Measurements from ENCODE around the gene SDHA.

GRCh38 chr5:176296-176823 is 41.8 kb upstream of the SDHA start:
- TF ChIP-seq, protein P1, sequence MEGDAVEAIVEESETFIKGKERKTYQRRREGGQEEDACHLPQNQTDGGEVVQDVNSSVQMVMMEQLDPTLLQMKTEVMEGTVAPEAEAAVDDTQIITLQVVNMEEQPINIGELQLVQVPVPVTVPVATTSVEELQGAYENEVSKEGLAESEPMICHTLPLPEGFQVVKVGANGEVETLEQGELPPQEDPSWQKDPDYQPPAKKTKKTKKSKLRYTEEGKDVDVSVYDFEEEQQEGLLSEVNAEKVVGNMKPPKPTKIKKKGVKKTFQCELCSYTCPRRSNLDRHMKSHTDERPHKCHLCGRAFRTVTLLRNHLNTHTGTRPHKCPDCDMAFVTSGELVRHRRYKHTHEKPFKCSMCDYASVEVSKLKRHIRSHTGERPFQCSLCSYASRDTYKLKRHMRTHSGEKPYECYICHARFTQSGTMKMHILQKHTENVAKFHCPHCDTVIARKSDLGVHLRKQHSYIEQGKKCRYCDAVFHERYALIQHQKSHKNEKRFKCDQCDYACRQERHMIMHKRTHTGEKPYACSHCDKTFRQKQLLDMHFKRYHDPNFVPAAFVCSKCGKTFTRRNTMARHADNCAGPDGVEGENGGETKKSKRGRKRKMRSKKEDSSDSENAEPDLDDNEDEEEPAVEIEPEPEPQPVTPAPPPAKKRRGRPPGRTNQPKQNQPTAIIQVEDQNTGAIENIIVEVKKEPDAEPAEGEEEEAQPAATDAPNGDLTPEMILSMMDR (IDR thresholded peaks at IDR 0.05) = no peak
- no peak for TF ChIP-seq ZFX (IDR thresholded peaks at IDR 0.05; ENCODE audit: borderline replicate concordance)

Measured in 22Rv1 (cell line).